Activated T-helper 1 cell treated with Interleukin-2 at 50 U/mL for 16 hours (primary cell): ENCODE measurements around the gene NDUFV3.
"Not testable (repeated sequence)": the region's sequence is repeated elsewhere in the genome, so short reads cannot be mapped to it uniquely, and the experiment has no call there.

ENCODE experiments used
- DNase-seq: peaks from one replicate; pipeline ENCODE4 v3.0.0-alpha.2; 2020; ENCODE audit warnings: low read depth

NDUFV3 gene

DNA sequence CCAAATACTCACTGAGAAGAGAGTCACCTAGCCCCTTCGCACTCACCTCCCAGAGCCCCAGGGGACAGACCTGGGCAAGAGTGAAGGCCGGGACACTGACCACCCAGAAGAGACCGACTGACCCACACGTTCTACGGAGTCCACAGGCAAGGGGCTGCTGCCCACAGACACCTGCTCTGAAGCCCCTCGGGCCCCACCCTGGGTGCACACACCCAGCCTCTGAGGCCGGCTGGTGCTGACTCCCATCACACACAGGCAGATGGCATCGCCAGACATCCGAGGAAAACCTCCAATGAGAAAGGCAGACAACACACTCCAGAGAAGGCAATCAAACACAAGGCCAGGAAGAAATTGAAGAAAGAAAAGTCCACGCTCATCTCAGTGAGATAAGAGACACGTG is 35.9 kb upstream of the NDUFV3 start:
- DNase-seq: no peak

DNA sequence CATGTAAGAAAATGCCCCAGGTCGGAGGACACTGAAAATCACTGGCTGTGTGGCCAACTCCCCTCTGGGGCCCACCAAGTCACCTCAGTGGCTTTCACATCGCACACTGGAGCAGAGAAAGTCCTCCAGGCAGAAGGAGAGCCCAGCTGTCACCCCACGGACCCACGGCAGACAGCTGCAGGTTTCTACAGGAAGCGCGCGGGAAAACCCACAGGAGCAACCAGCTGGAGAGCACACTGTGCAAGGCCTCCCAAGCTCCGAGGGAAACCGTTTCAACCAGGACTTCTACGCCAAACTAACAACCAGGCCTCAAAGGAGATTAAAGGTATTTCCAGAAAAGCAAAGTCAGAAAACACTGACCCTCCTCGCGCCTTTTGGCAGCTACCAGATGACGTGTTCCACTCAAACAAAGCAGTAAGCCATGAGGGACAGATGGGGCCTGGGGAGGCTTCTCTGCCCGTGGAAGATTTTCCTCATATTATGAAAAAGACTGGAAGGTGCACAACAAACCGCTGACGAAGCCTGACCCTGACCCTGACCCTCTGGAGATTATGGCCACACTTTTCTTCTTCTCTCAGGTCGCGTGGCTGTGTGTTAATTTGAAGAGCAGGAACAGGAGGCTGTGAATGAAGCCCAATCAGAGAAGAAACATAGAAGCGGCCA is 34.8 kb upstream of the NDUFV3 start:
- no peak for DNase-seq

DNA sequence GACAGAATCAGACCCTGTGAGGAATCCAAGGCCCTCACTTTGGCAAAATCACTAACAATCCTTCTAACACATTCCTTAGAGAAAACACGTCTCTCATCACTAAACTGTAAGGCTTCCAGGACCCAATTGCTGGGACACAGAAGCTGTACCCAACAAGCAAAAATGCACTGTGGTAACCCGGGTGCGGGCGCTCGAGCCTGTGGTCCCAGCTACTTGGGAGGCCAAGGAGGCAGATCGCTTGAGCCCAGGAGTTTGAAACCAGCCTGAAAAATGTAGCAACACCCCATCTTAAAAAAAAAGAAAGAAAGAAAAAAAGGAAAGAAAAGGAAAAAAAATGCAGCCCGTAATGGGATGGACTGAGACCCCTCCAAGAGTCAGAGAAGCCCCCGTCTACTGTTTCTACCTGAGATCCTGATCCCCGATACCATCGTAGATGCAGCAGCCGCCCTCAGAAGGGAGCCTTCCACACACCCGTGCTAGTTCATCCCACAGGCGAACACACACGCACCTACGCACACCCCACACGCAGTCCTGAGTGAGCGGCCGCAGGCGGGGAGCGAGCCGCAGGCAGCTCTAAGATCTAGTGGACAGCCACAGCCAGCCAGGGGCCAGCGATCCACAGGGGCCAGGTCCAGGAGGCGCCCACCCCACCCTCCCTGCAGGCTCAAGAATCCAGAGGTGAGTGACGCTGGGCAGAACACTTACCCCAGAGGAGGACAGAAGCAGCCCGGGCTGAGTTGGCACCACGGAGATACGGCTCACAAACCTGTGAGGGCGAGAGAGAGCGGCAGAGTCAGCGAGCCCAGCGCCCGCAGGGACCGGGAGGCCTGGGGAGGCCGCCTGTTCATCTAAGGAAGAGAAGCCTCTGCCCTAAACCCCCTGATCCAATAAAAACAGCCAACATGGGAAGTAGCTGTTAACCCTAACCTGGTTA is 33.9 kb upstream of the NDUFV3 start:
- DNase-seq: no peak

DNA sequence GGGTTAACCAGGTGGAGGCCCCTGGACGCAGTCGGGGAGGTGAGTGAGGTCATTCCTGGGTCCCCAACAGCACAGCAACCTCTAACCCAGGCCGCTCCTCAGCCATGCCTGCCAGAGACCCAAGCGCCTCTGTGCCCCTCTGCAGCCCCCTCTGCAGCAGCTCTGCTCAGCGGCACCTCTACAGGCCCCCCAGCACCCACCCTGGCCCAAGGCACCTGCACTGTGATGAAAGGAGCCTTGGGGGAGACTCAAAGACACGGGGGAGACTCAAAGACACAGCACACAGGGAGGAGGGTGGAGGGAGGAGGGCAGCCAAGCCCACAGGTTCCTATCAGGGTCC is 33.2 kb upstream of the NDUFV3 start:
- DNase-seq: no peak

DNA sequence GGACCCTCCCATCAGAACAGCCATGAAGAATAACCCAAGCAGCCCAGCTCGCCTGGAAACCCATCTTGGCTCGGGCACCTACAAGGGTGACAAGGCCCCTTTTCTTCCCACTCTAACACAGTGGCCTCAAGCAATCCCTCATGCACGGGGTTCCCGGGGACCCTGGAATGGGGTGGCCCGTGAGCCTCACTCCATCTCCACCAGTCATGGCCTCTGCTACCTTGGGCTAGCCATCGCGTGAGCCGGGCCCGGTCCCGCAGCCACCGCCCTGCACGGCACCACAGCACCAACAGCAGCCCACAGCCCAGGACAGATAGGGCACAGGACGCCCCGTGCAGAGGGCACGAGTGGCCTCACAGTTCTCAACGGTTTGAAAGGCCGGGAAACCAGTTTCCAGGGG is 32.8 kb upstream of the NDUFV3 start:
- DNase-seq: no peak

DNA sequence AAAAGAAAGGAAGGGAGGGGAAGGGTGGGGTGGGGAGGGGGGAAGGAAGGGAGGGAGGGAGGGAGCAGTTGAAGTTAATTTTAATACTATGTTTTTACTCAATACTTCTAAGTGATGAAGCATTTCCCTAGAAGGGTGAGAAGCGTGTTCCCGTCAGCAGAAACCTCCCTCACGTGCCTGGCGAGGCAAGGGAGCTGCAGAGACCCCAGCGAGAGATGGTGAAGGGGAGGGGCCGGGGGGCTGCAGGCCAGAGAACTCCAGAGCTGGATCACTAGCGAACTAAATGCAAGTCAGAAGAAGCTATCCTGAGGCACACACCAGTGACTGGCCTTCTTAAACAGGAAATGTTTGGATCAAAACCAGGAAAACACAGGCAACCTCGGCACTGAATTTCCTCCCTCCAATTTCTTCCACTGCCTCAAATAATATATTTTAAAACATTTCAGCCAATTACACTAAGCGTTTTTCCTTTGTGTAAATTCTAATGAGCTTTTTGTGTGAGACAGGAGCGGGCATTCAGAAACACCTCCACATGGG is 31.7 kb upstream of the NDUFV3 start:
- DNase-seq: no peak

DNA sequence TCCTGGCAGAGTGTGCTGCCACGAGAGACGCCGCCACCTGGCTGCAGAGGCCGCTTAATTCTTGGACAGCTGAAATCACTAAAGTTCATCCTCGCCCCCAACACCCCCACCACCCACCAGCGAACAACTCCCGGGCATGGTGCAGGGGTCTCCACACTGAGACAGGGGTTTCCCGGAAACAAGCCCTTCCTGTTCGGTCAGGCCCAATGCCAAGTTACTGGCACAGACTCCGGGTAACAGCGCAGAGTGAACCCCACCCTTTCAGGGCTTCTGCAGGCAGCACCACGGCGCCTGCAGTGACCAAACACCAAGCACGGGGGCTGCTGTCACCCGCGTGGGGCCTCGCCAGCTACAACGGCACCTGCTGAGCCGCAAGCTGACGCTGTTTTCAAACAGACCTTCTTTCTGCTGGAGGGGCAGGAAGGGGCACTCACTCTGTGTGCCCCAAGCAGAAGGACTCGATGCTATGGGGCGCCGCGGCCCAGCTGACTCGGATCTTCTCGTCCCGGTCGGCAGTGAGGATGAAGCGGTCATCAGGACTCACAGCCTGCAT is 31.2 kb upstream of the NDUFV3 start:
- DNase-seq: no peak

DNA sequence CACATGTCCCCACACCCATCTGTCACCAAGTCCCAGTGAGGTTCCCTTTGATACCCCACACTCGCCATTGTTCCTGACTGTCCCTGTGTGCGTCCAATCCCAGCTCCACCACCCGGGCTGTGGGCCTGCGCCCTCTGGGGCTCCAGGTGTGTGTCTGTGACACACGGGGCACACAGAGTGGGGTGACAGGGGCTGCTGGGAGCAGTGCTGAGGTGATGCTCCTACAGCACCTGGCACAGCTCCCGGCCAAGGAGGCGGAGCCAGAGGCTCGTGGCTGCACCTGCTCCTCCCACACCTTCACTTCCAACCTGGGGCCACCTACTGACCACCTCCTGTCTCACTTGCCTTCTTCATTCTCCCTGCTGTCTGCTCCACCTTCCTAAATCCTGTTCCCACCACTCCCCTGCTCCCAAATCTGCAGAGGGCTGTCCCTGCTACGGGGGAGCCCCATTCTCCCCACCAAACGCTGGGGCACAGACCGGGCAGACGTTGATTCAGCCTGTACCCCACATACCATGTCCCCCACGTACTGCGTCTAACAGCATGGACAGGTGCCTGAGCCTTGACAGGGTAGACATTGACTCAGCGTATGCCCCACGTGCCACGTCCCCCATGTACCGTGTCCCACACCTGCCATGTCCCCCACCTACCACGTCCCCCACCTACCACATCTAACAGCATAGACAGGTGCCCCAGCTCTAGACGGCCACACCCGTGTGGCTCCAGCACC is 30.2 kb upstream of the NDUFV3 start:
- no peak for DNase-seq

DNA sequence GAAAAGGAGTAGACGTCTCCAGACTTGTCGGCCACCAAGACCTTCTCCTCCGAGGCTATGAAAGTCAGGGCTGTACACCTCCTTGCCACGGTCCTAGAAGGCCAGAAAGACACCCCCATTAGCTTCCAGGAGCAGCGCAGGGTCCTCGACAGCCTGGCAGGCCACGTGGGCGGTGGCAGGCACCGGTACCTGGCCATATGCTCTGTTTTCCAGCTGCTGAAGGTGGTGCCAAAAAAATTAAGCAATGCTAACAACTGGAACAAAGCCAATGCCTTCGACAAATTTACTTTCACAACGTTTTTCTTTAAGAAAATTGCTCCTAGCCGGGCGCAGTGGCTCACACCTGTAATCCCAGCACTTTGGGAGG is 29.6 kb upstream of the NDUFV3 start:
- no peak for DNase-seq

DNA sequence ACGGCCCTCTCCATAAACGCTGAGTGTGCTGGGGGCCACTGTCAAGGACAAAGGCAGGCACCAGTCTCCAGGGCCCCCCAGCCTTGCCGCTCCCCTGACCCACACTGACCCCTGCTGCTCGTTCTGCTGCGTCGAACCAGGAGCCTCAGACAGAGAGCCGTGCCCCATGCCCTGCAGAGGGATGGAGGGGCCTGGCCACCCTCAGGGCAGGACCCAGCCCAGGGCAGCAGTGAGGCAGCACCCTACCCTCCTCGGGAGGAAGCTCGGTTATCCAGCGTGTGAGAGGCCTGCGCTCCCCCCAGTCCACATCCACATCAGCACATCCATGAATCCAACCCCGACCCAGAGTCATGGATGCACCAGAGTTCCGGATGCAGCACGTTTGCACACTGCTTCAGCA is 28.8 kb upstream of the NDUFV3 start:
- no peak for DNase-seq

DNA sequence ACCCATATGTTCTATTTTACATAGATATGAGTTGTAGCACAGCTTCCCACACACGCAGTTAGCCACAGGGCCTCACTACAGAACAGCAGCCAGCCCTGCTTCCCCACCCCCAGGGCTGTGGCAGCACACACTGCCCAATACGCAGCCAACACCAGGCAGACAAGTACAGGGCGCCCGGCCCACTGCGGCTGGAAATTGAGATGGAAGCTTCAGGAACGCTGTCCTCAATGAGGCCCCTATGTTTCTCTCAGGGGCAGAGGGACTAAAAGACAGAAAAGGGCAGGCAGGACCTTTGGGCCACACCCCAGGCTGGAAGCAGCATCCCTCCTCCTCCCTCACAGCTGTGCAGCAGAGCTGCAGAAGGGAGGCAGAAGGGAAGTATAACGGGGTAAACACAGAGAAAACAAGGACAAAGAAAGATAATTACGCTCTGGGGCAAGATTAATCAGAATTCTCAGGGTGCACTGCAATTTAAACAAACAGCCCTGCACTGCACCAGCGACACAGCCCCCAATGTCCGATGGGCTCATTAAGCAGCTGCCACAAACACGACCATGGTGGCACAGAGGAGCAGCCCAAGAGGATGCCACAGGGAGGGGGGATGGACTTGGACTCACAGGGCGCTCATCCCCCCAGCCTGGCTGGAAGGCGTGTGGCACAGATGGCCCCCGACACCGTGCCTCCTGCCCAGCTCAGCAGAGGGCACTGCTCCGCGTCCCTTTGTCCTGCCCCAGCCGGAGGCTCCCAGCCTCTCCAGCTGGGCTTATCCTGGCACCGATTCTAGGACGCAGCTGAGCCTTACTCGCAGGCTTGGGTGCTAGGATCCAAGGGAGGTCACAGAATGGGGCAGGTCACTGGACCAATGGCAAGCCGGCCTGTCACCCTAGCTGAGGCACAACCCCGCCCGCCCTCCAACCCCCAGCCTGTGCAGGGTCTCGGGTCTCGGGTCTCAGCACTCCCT is 28.0 kb upstream of the NDUFV3 start:
- no peak for DNase-seq

DNA sequence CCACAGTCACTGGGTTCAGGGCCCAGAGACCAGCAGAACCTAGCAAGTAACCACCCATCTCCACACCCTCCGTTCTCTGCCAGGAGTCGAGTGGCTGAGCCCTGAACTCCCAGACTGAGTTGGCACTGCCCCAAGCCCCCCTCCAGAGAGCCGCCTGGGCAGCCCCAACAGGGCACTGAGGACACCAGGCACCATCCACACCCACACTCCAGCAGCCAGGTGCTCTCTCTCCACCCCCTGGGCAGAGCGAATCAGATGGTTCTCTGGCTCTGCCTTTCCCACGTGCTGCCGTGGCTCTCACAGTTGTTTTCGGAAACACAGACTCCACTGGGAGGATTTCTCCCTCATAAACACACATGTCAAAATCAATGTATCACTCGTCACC is 27.3 kb upstream of the NDUFV3 start:
- no peak for DNase-seq

DNA sequence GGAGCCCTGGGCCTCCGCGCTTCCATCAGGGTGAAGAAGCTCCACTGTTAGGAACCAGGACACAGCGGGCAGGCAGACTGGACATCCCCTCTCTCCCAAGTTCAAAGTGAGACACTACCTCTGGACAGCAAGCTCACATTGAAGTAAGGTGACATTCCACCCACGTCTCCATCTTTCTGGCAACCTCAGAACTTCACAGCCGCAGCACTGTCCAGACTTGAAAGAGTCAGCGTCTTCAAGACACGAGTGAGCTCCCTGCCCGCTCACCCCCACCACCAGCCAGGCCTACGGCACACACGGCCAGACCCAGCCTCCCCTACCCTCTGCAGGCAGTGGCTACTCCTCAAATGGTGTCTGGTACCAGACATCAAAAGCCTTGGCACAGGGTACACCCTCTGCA is 24.9 kb upstream of the NDUFV3 start:
- DNase-seq: no peak

DNA sequence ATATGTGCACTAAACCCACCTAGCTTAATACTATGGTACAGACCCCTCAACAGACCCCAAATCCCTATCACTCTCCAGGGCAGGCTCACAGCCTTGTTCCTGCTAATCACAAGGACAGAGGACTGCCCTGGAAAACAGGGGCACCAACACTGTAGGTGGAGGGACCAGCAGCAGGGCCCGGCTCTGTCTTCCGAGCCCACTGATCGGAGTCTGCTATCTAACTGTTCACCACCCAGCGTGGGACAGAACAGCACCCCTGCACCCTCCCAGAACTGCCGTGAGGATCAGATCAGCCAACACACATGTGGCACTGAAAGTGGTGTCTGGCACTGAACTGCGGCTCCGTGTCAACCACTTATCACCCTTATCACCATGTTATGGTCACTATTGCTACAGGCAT is 20.0 kb upstream of the NDUFV3 start:
- DNase-seq: no peak

DNA sequence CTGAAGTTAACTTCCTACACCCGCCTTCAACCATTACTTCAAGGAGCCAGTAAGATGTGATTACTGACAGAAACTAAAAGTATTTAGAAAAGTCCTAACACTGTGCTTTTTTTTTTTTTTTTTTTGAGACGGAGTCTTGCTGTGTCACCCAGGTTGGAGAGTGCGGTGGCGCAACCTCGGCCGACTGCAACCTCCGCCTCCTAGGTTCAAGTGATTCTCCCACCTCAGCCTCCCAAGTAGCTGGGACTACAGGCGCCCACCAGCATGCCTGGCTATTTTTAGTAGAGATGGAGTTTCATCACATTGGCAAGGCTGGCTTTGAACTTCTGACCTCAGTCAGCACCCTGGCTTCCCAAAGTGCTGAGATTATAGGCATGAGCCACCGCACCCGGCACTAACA is 17.3 kb upstream of the NDUFV3 start:
- not testable (repeated sequence) for DNase-seq

DNA sequence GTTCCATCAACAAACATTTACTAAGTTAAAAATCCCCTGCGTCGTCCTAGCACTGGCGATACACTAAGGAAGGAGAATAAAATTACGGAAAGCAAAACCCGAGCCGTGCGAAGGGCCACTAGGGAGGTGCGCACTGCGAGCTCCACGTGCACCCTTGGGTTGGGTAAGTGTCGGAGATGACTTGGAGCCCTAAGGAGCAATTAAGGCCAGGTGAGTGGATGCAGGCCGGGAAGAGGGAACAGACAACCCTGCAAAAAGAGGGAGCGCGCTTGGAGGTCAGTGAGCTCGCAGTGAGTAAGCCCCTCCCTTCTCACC is 14.5 kb upstream of the NDUFV3 start:
- DNase-seq: no peak

DNA sequence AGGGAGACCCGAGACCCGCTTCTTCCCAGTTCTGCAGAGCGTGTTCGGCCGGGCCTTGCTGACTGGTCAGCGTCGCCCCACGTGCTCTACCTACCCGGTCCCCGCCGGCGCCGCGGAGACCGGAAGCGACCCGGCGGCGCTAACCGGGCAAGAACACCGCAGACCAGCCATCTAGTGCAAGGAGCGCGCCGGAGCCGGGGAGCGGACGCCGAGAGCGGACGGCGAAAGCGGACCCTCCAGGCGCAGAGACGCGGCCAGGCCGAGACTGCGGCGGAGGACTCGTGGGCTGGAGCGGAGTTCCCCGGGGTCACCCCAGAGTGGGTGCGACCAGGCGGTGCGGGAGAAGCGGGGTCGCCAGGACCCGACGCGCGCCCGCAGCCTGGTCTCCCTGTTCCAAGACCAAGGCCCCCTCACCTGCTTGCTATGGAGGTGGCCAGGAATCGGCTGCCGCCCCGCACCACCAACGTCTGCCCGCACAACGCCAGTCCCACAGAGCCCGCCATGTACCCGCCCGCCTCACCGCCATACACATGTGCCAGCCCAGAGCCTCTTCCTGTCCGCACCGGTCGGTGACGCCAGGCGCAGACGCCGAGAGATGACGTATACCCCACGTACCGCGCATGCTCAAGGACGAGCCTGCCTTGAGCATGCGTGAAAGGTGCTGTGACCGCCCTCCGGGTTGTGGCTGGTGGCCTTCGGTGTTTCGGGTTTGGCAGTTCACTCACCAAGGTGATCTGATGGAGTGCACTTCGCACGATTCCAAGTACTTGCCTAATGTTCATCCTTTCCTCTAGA is 13.9 kb upstream of the NDUFV3 start, which contains the start of gene WDR4:
Gene WDR4, minus strand, starts transcription at position 547 of the 795 bp plus-strand sequence. Its CDS starts 44 bp downstream, at position 503.
- DNase-seq: peak; percentile 97

DNA sequence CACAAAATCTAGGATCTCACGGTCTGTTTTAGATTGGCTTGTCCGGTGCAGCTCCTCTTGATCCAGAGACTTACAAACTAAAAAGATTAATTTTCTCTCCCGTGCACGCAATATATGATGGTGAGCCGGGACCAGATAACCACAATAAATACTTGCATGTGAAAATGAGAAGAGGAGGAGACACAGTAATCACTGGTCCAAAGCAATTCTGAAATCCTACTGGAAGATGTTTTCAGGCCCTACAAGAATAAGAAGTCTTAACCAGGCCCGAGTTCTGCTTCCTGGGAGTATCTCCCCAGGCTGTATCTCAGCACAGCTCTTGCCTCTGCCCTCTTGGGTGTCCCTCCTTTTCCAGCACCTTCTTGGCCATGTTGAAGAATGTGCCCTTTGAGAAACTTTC is 12.8 kb upstream of the NDUFV3 start:
- no peak for DNase-seq

DNA sequence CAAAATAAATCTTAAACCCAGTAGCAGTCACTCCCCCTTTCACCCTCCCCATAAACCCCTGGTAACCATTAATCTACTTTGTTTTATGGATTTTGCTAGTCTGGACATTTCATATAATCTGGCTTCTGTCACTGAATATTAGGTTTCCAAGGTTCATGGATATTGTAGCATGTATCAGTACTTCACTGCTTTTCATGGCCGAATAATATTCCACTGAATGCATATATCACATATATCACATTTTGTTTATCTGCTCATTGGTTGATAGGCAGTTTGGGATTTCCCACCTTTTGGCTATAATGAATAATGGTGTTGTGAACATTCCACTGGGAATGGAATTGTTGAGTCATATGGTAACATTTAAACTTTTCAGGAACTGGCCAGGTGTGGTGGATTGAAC is 9.2 kb upstream of the NDUFV3 start:
- DNase-seq: no peak

DNA sequence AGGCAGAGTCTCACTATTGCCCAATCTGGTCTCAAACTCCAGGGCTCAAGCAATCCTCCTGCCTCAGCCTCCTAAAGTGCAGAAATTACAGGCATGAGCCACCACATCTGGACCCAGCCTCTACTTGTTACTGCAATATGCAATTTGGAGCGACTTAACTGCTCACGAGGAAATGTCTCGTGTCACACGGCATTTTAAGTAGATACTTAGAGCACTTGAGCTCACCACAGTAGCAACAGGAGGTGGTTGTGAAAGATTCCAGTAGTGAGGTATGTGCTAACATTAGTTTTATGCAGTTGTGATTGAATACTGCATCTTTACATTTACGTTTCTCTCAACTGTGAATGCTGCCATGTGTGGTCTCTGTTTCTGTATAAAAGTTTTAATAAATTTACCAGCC is 5.8 kb upstream of the NDUFV3 start:
- DNase-seq: no peak

DNA sequence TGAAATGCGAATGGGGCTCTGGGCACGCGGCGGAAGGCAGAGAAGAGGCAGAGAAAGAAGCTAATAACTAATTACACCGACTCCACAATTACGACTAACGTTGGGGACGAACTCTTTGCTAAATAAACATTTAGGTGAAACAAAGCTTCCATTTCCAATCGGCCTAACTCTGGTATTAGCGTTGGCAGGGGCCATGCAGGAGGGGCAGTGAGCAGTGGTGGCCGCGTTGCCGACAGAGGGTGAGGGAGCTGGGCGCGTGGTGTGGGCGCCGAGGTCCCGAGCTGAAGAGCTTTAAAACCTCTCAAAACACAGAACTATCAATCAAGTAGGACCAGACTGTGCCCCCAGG is 553 bp upstream of the NDUFV3 start:
- no peak for DNase-seq
